Bone marrow (tissue), 2 donors: ENCODE measurements around the gene HEXD.
A peak's percentile ranks its signal among the peaks of the same experiment; 100 is the strongest.

Experiments
- DNase-seq, 2 donors: peaks; one replicate each; lab custom pipeline; 2025; lab: John Stamatoyannopoulos, UW

The HEXD gene

GRCh38 chr17:82415336-82415735, 2.8 kb upstream of the HEXD start:
- DNase-seq, result no peak

- no peak for DNase-seq
These were observed 2.4 kb upstream of the HEXD start for GRCh38 chr17:82415786-82416185.

- DNase-seq, result no peak
These were observed 1.9 kb upstream of the HEXD start for GRCh38 chr17:82416264-82416663.

GRCh38 chr17:82416771-82417170, 1.4 kb upstream of the HEXD start:
- no peak for DNase-seq

- peak in 1 of 2 donors; percentile 16 for DNase-seq
These were observed 1.4 kb downstream of the HEXD start for GRCh38 chr17:82419540-82419939.

- peak; percentile 8 to 28 for DNase-seq
These were observed 6.1 kb downstream of the HEXD start for GRCh38 chr17:82424001-82424862.

- no peak for DNase-seq
These were observed 6.7 kb downstream of the HEXD start for GRCh38 chr17:82424863-82425159.

- no peak for DNase-seq
These were observed 10.4 kb downstream of the HEXD start for GRCh38 chr17:82428546-82428945.

- no peak for DNase-seq
These were observed 11.7 kb downstream of the HEXD start for GRCh38 chr17:82429824-82430223.

GRCh38 chr17:82432017-82432416, 13.9 kb downstream of the HEXD start:
- no peak for DNase-seq

GRCh38 chr17:82433560-82434215, 15.5 kb downstream of the HEXD start:
- DNase-seq, result no peak

- DNase-seq, result no peak
These were observed 16.0 kb downstream of the HEXD start for GRCh38 chr17:82434216-82434565.

GRCh38 chr17:82435103-82435502, 17.0 kb downstream of the HEXD start:
- no peak for DNase-seq

GRCh38 chr17:82435601-82436583, 17.7 kb downstream of the HEXD start:
- DNase-seq, result no peak

GRCh38 chr17:82436601-82437324, 18.6 kb downstream of the HEXD start:
- DNase-seq, result no peak

- no peak for DNase-seq
These were observed 19.1 kb downstream of the HEXD start for GRCh38 chr17:82437325-82437668.

GRCh38 chr17:82438401-82439193, 20.4 kb downstream of the HEXD start:
- DNase-seq, result no peak

- no peak for DNase-seq
These were observed 21.2 kb downstream of the HEXD start for GRCh38 chr17:82439194-82439828.

GRCh38 chr17:82439829-82440365, 21.8 kb downstream of the HEXD start:
- no peak for DNase-seq

- peak in 1 of 2 donors; percentile 8 for DNase-seq
These were observed 22.4 kb downstream of the HEXD start for GRCh38 chr17:82440469-82440981.
